MCF 10A (cell line): Measurements from ENCODE around the gene JAG2. TPM values are rescaled to one million over a fixed set of nuclear protein-coding genes. Genes with fewer than 3 reads are reported as not detected.

Source experiments
- BruUV-seq: library from RNA; stranded (reverse); fragments of 400-500 nt; replicated peaks from 2 replicates; lab custom pipeline; 2021; lab: Mats Ljungman, UMichigan
- CTCF ChIA-PET: fragments of 300-600 bp; sonication (Branson Sonifier 250); formaldehyde crosslinking; extraction: SDS; loops from one replicate; lab custom pipeline; 2021; ENCODE audit warnings: antibody characterized with exemption, inconsistent platforms; lab: Yijun Ruan, JAX
- POLR2A ChIA-PET: fragments of 300-600, 350-650 bp; sonication (Branson Sonifier 250); formaldehyde crosslinking; extraction: SDS; loops from one replicate; lab custom pipeline; 2020; ENCODE audit warnings: antibody characterized with exemption, inconsistent platforms; lab: Yijun Ruan, JAX
- DNase-seq: peaks from one replicate; pipeline ENCODE4 v3.0.0-alpha.2; 2018; ENCODE audit not compliant: unreplicated experiment
- H3K27ac Mint-ChIP-seq: one replicate; pipeline ENCODE4 v1.8.0; 2022; ENCODE audit warnings: mild to moderate bottlenecking, low read depth, mixed read lengths; ENCODE audit not compliant: unreplicated experiment
- H3K27me3 Mint-ChIP-seq: one replicate; pipeline ENCODE4 v1.8.0; 2022; ENCODE audit warnings: mixed read lengths; ENCODE audit not compliant: insufficient read depth, unreplicated experiment
- H3K36me3 Mint-ChIP-seq: one replicate; pipeline ENCODE4 v1.8.0; 2022; ENCODE audit warnings: mild to moderate bottlenecking, moderate library complexity, mixed read lengths; ENCODE audit not compliant: insufficient read depth, unreplicated experiment
- H3K4me1 Mint-ChIP-seq: one replicate; pipeline ENCODE4 v1.8.0; 2022; ENCODE audit warnings: mixed read lengths; ENCODE audit not compliant: insufficient read depth, unreplicated experiment
- H3K4me3 Mint-ChIP-seq: one replicate; pipeline ENCODE4 v1.8.0; 2022; ENCODE audit warnings: mild to moderate bottlenecking, moderate library complexity, mixed read lengths; ENCODE audit not compliant: unreplicated experiment
- H3K9me3 Mint-ChIP-seq: one replicate; pipeline ENCODE4 v1.8.0; 2022; ENCODE audit warnings: mixed read lengths; ENCODE audit not compliant: unreplicated experiment
- CTCF ChIP-seq: fragments of 200-600 bp; IDR thresholded peaks from one replicate; pipeline ENCODE4 v1.8.0; 2022; ENCODE audit warnings: antibody characterized with exemption, mild to moderate bottlenecking; ENCODE audit not compliant: unreplicated experiment
- intact Hi-C: fragments of 100-400 bp; cut with micrococcal nuclease; formaldehyde crosslinking; loops from 2 replicates; pipeline ENCODE4 v1.14.1; 2022
- total RNA-seq: library from RNA; stranded (reverse); gene quantifications from 2 replicates; pipeline ENCODE4 v1.2.3, GENCODE V29; 2022

JAG2 gene
- total RNA-seq, 1 experiment from 2014 or later = 33.5 TPM

- Mint-ChIP-seq H3K36me3 (peaks cover 12% of the 10 kb centered on the region), H3K9me3 (peaks cover 8% of the 10 kb centered on the region), H3K4me1 (peaks cover 27% of the 10 kb centered on the region), H3K4me3 (peak overlapping the region; percentile 73), H3K27ac (no peak overlapping the region), H3K27me3 (no peaks in the 10 kb centered on the region)
- ChIA-PET CTCF (interaction anchor here (0.5 to 1.0 kb wide), 5 partner anchors 33 to 277 kb away, joined by 3 to 4 read pairs (median 3); no protein-coding TSS in a partner anchor), POLR2A (interaction anchor here (0.6 to 1.8 kb wide), 4 partner anchors 29 to 268 kb away, joined by 3 to 8 read pairs (median 4); no protein-coding TSS in a partner anchor)
- intact Hi-C loops = loop anchor here (5.0 kb wide), 1 partner anchor 88 kb away; the partner anchor contains the start of gene NUDT14
- DNase-seq = no peak
- no TSS peak for BruUV-seq
- no peak for TF ChIP-seq CTCF
Measured at GRCh38 chr14:105094193-105094907, 74.2 kb downstream of the JAG2 start.

GRCh38 chr14:105093431-105094192 is 75.0 kb downstream of the JAG2 start:
- peak overlapping the region; percentile 73 for H3K4me3 Mint-ChIP-seq
- CTCF ChIA-PET = interaction anchor here (0.5 to 1.0 kb wide), 4 partner anchors 33 to 76 kb away, joined by 3 to 4 read pairs (median 3); no protein-coding TSS in a partner anchor
- peaks cover 32% of the 10 kb centered on the region for H3K4me1 Mint-ChIP-seq
- H3K27me3 Mint-ChIP-seq = no peaks in the 10 kb centered on the region
- H3K9me3 Mint-ChIP-seq = peaks cover under 1% of the 10 kb centered on the region
- TF ChIP-seq CTCF = peak; percentile 29
- intact Hi-C loops = loop anchor here (5.0 kb wide), 1 partner anchor 89 kb away; the partner anchor contains the start of gene NUDT14
- peaks cover 12% of the 10 kb centered on the region for H3K36me3 Mint-ChIP-seq
- H3K27ac Mint-ChIP-seq = peak overlapping the region; percentile 83
- POLR2A ChIA-PET = interaction anchor here (0.6 to 1.8 kb wide), 3 partner anchors 72 to 267 kb away, joined by 3 to 8 read pairs (median 4); no protein-coding TSS in a partner anchor
- peak; percentile 82 for DNase-seq
- BruUV-seq = no TSS peak

GRCh38 chr14:105093038-105093430 is 75.5 kb downstream of the JAG2 start:
- peaks cover 12% of the 10 kb centered on the region for H3K36me3 Mint-ChIP-seq
- H3K27ac Mint-ChIP-seq = peak overlapping the region; percentile 83
- peak; percentile 50 for DNase-seq
- BruUV-seq = no TSS peak
- TF ChIP-seq CTCF = no peak
- H3K4me3 Mint-ChIP-seq = peak overlapping the region; percentile 82
- no peaks in the 10 kb centered on the region for H3K9me3 Mint-ChIP-seq
- H3K4me1 Mint-ChIP-seq = peaks cover 36% of the 10 kb centered on the region
- ChIA-PET POLR2A (interaction anchor here (0.6 to 0.7 kb wide), 2 partner anchors 74 to 107 kb away, joined by 3 read pairs; no protein-coding TSS in a partner anchor), CTCF (interaction anchor here (0.8 kb wide), 1 partner anchor 77 kb away, joined by 3 read pairs; no protein-coding TSS in a partner anchor)
- intact Hi-C loops = loop anchor here (5.0 kb wide), 1 partner anchor 89 kb away; the partner anchor contains the start of gene NUDT14
- no peaks in the 10 kb centered on the region for H3K27me3 Mint-ChIP-seq
